ENCODE measurements around the gene LRRC46. TPM values are rescaled to one million over a fixed set of nuclear protein-coding genes. Genes with fewer than 3 reads are reported as not detected.

The LRRC46 gene, protein sequence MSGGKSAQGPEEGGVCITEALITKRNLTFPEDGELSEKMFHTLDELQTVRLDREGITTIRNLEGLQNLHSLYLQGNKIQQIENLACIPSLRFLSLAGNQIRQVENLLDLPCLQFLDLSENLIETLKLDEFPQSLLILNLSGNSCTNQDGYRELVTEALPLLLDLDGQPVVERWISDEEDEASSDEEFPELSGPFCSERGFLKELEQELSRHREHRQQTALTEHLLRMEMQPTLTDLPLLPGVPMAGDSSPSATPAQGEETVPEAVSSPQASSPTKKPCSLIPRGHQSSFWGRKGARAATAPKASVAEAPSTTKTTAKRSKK
- total RNA-seq = under 1 TPM in 3 of 4 donors, not detected in 1; 0.38 to 0.48 (median 0.43) TPM
- polyA plus RNA-seq = 0.29 TPM
- long read RNA-seq, donor 1 = 0 reads
- long read RNA-seq, donor 2 = 0 reads
- long read RNA-seq, donor 3, partial matches to known transcripts = 0 of 1 reads
- long read RNA-seq, donor 3, other reads (novel, unspliced or antisense) = 0 of 1 reads
- long read RNA-seq, donor 4 = 0 reads

DNA sequence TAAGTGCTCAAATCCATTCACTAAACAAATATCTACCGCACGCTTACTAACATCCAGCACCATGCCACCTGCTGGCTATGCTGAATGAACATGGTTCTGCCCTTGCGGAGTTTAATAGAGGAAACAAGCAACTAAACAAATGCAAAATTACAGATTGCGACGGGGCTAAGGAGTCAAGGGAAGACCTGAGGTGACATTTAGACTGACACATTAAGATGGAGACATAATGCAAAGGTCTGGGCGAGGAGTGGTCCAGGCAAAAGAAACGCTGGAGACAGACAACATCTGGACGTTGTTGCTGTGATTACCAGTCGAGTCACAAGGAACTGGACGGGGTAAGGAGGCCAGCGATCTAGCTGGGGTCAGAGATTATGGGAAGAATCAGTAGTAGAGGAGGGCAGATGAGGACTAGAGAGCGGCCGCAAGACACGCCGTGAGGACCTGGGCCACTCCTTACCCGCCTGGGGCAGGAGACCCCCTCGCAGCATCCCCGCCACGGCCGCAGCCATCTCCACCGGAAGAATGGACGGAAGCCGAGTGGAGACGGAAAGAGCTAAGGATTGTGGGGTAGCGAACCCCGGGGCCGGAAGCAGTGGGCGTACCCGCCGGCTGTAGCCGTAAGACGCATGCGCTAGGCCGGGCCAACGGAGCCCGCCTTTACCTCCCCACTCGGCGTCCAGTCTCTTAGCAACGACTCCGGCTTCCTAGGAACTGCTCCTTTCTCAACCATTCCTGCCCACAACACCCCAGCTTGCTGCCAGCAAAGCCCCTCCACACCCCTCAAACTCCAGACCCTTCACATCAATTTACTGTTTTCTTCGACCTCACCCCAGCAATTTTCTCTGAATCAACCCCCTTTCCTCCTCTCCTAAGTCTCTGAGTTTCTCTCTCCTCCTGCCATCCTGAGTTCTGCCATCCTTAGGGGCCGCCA, at the start of gene LRRC46, which contains the start of gene MRPL10:
TSS of gene LRRC46 (plus strand) at position 668 of the 931 bp plus-strand sequence. CDS start 320 bp downstream, outside the sequence.
TSS of gene MRPL10 (minus strand) at position 539 of the 931 bp plus-strand sequence. CDS start at position 509, 30 bp downstream.
- Histone ChIP-seq H3K4me3 (ENCODE audit: low read length) (peak within 1 kb of the TSS; percentile 47), H3K27ac (ENCODE audit: low read length) (peak within 1 kb of the TSS; percentile 4), H3K27me3 (ENCODE audit: control insufficient read depth, insufficient read depth) (no peaks in the 10 kb centered on the region), H3K9me3 (ENCODE audit: control insufficient read depth, low read length) (no peaks in the 10 kb centered on the region), H3K4me1 (ENCODE audit: control insufficient read depth, insufficient read depth, low read length) (peaks cover 7% of the 10 kb centered on the region)
- WGBS = under 1% methylated on average over 42 of the region's 42 CpGs
- peak; percentile 95 to 96 for ATAC-seq
- intact Hi-C loops (cut with DNase I) = no loop called here
- peak; percentile 95 to 98 (median 97) for DNase-seq

- ATAC-seq = no peak
- Histone ChIP-seq H3K4me3 (ENCODE audit: low read length) (no peak overlapping the region), H3K4me1 (ENCODE audit: control insufficient read depth, insufficient read depth, low read length) (no peaks in the 10 kb centered on the region), H3K27ac (ENCODE audit: low read length) (no peak overlapping the region), H3K27me3 (ENCODE audit: control insufficient read depth, insufficient read depth) (no peaks in the 10 kb centered on the region), H3K9me3 (ENCODE audit: control insufficient read depth, low read length) (no peaks in the 10 kb centered on the region)
- 38% methylated on average over 5 of the region's 5 CpGs for WGBS
- intact Hi-C loops (cut with DNase I) = no loop called here
- DNase-seq = no peak
Observed at GRCh38 chr17:47785538-47786123, 45.8 kb upstream of the LRRC46 start.

GRCh38 chr17:47789611-47790561, 41.6 kb upstream of the LRRC46 start:
- Histone ChIP-seq H3K4me1 (ENCODE audit: control insufficient read depth, insufficient read depth, low read length) (no peaks in the 10 kb centered on the region), H3K27ac (ENCODE audit: low read length) (no peak overlapping the region), H3K4me3 (ENCODE audit: low read length) (peak overlapping the region; percentile 34), H3K27me3 (ENCODE audit: control insufficient read depth, insufficient read depth) (no peaks in the 10 kb centered on the region), H3K9me3 (ENCODE audit: control insufficient read depth, low read length) (no peaks in the 10 kb centered on the region)
- intact Hi-C loops (cut with DNase I) = loop anchor here in 2 of 4 donors (10.0 kb wide), 2 partner anchors 85 to 125 kb away; no protein-coding TSS in a partner anchor
- WGBS = 2% methylated on average over 70 of the region's 70 CpGs
- DNase-seq (peak; percentile 60 to 82 (median 75)), ATAC-seq (peak; percentile 92 to 97)

DNA sequence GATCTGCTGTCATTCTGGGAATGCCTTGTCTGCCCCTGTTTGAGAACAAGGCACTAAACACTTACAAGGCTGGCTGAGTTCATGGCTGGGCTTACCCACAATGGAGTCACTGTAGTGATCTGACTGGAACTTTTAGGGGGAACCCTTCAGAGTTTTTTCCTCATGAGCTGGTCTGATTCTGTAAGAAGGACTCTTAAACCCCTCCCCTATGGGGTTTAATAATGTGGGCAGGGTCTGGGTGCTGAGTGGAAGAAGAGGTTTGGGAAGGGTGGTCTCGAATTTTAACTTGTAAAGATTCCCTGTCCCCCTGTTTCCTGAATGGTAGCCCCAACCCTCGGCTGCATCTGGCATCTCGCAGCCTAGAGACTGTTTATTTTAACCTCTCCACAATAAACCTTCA, 40.4 kb upstream of the LRRC46 start:
- WGBS = 43% methylated on average over 3 of the region's 3 CpGs
- no peak for ATAC-seq
- Histone ChIP-seq H3K27me3 (ENCODE audit: control insufficient read depth, insufficient read depth) (no peaks in the 10 kb centered on the region), H3K4me1 (ENCODE audit: control insufficient read depth, insufficient read depth, low read length) (no peaks in the 10 kb centered on the region), H3K27ac (ENCODE audit: low read length) (no peak overlapping the region), H3K9me3 (ENCODE audit: control insufficient read depth, low read length) (no peaks in the 10 kb centered on the region), H3K4me3 (ENCODE audit: low read length) (no peak overlapping the region)
- intact Hi-C loops (cut with DNase I) = loop anchor here in 2 of 4 donors (10.0 kb wide), 2 partner anchors 86 to 126 kb away; no protein-coding TSS in a partner anchor
- DNase-seq = no peak

DNA sequence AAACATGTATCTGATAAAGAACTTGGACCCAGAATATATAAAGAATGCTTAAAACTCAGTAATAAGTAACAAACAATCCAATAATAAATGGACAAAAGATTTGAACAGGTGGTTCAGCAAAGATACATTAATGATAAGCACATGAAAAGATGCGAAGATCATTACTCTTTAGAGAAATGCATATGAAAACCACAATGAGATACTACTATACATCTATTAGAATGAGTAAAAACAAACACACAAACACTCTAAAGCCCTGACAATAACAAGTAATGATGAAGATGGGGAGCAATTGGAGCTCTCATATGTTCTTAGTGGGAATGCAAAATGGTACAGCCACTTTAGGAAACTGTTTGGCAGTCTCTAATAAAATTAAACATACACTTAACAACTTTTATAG, 39.0 kb upstream of the LRRC46 start:
- Histone ChIP-seq H3K27me3 (ENCODE audit: control insufficient read depth, insufficient read depth) (no peaks in the 10 kb centered on the region), H3K9me3 (ENCODE audit: control insufficient read depth, low read length) (no peaks in the 10 kb centered on the region)
- intact Hi-C loops (cut with DNase I) = loop anchor here in 2 of 4 donors (10.0 kb wide), 2 partner anchors 88 to 128 kb away; no protein-coding TSS in a partner anchor

DNA sequence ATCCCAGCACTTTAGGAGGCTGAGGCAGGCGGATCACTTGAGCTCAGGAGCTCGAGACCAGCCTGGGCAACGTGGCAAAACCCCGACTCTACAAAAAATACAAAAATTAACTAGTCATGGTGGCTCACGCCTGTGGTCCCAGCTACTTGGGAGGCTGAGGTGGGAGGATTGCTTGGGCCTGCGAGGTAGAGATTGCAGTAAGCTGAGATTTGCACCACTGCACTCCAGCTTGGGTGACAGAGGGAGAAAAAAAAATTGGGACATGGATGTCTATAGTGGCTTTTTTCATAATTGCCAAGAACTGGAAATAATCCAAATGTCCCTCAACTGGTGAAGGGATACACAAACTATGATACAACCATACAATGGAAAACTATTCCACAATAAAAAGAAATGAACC, 38.5 kb upstream of the LRRC46 start:
- H3K27ac ChIP-seq (ENCODE audit: low read length) = no peak overlapping the region
- WGBS = 63% methylated on average over 6 of the region's 6 CpGs
- H3K9me3 ChIP-seq (ENCODE audit: control insufficient read depth, low read length) = no peaks in the 10 kb centered on the region
- no peaks in the 10 kb centered on the region for H3K27me3 ChIP-seq (ENCODE audit: control insufficient read depth, insufficient read depth)
- H3K4me3 ChIP-seq (ENCODE audit: low read length) = no peak overlapping the region
- intact Hi-C loops (cut with DNase I) = loop anchor here in 2 of 4 donors (10.0 kb wide), 2 partner anchors 88 to 128 kb away; no protein-coding TSS in a partner anchor
- no peaks in the 10 kb centered on the region for H3K4me1 ChIP-seq (ENCODE audit: control insufficient read depth, insufficient read depth, low read length)
- ATAC-seq (no peak), DNase-seq (no peak)

More for the DNA sequence above, 39.0 kb upstream of the LRRC46 start:
- 68% methylated on average over 1 of the region's 1 CpG for WGBS
- DNase-seq (no peak), ATAC-seq (no peak)
- no peaks in the 10 kb centered on the region for H3K4me1 ChIP-seq (ENCODE audit: control insufficient read depth, insufficient read depth, low read length)
- H3K27ac ChIP-seq (ENCODE audit: low read length) = no peak overlapping the region
- no peak overlapping the region for H3K4me3 ChIP-seq (ENCODE audit: low read length)

DNA sequence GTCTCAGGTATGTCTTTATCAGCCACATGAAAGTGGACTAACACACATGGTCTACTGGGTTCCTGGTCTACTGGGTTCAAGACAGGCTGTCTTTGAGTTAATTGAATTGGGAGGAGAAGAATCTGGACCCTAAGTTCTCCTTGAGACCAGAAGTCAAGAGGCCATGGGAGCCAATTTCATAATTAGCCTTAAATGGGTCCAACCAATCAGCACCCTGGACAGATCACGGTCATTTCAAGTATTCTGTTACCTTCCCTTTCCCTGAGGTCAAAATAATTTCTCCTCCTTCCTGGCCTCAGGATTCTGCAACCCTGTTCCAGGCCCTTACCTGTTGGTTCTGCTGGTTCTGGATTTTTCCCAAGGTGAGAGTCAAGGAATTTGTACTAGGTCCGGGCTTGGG, 33.7 kb upstream of the LRRC46 start:
- H3K4me3 ChIP-seq (ENCODE audit: low read length) = no peak overlapping the region
- WGBS = 46% methylated on average over 2 of the region's 2 CpGs
- no peak overlapping the region for H3K27ac ChIP-seq (ENCODE audit: low read length)
- no peak for ATAC-seq
- H3K9me3 ChIP-seq (ENCODE audit: control insufficient read depth, low read length) = no peaks in the 10 kb centered on the region
- intact Hi-C loops (cut with DNase I) = loop anchor here in 2 of 4 donors (10.0 kb wide), 2 partner anchors 93 to 133 kb away; no protein-coding TSS in a partner anchor
- no peaks in the 10 kb centered on the region for H3K27me3 ChIP-seq (ENCODE audit: control insufficient read depth, insufficient read depth)
- no peak for DNase-seq
- no peaks in the 10 kb centered on the region for H3K4me1 ChIP-seq (ENCODE audit: control insufficient read depth, insufficient read depth, low read length)

GRCh38 chr17:47800686-47801085, 30.8 kb upstream of the LRRC46 start:
- H3K4me1 ChIP-seq (ENCODE audit: control insufficient read depth, insufficient read depth, low read length) = no peaks in the 10 kb centered on the region
- no peaks in the 10 kb centered on the region for H3K9me3 ChIP-seq (ENCODE audit: control insufficient read depth, low read length)
- no peak for ATAC-seq
- no peak overlapping the region for H3K4me3 ChIP-seq (ENCODE audit: low read length)
- intact Hi-C loops (cut with DNase I) = loop anchor here in 1 of 4 donors (10.0 kb wide), 1 partner anchor 126 kb away; no protein-coding TSS in a partner anchor
- WGBS = 84% methylated on average over 12 of the region's 12 CpGs
- no peaks in the 10 kb centered on the region for H3K27me3 ChIP-seq (ENCODE audit: control insufficient read depth, insufficient read depth)
- DNase-seq = no peak
- no peak overlapping the region for H3K27ac ChIP-seq (ENCODE audit: low read length)

GRCh38 chr17:47801176-47801765, 30.2 kb upstream of the LRRC46 start:
- DNase-seq = no peak
- Histone ChIP-seq H3K4me1 (ENCODE audit: control insufficient read depth, insufficient read depth, low read length) (peaks cover 2% of the 10 kb centered on the region), H3K4me3 (ENCODE audit: low read length) (no peak overlapping the region), H3K9me3 (ENCODE audit: control insufficient read depth, low read length) (no peaks in the 10 kb centered on the region), H3K27me3 (ENCODE audit: control insufficient read depth, insufficient read depth) (no peaks in the 10 kb centered on the region), H3K27ac (ENCODE audit: low read length) (no peak overlapping the region)
- 80% methylated on average over 4 of the region's 4 CpGs for WGBS
- intact Hi-C loops (cut with DNase I) = loop anchor here in 1 of 4 donors (10.0 kb wide), 1 partner anchor 126 kb away; no protein-coding TSS in a partner anchor
- no peak for ATAC-seq

All from right cardiac atrium (tissue), 5 donors.